Ectodermal cell (in vitro differentiated cells): Measurements from ENCODE around the gene SNRPD3.
"Not testable (repeated sequence)": the region's sequence is repeated elsewhere in the genome, so short reads cannot be mapped to it uniquely, and the experiment has no call there.

ENCODE experiments used
- H3K27ac ChIP-seq: 2 replicates; pipeline ENCODE4 v1.7.0; 2013; ENCODE audit warnings: mild to moderate bottlenecking, low read depth, low read length; ENCODE audit not compliant: insufficient read depth, poor library complexity, severe bottlenecking
- H3K27me3 ChIP-seq: 2 replicates; pipeline ENCODE4 v1.7.0; 2013; ENCODE audit warnings: mild to moderate bottlenecking, low read length; ENCODE audit not compliant: insufficient read depth, control insufficient read depth, poor library complexity, severe bottlenecking
- H3K36me3 ChIP-seq: one replicate; pipeline ENCODE4 v1.7.0; 2013; ENCODE audit warnings: low read length; ENCODE audit not compliant: control insufficient read depth, insufficient read depth
- H3K4me1 ChIP-seq: one replicate; pipeline ENCODE4 v1.7.0; 2013; ENCODE audit warnings: low read length; ENCODE audit not compliant: control insufficient read depth, insufficient read depth
- H3K4me3 ChIP-seq: 2 replicates; pipeline ENCODE4 v1.7.0; 2013; ENCODE audit warnings: low read depth, low read length, control low read depth; ENCODE audit not compliant: insufficient read depth
- H3K9me3 ChIP-seq: 2 replicates; pipeline ENCODE4 v1.7.0; 2013; ENCODE audit warnings: mild to moderate bottlenecking, low read length, moderate library complexity; ENCODE audit not compliant: control insufficient read depth
- WGBS, 2 experiments: methylation state at CpG; one replicate each; pipeline ENCODE4 v1.1.7; 2013; ENCODE audit warnings: missing lambda C conversion rate in 2 of 2; 5-methylcytosine and 5-hydroxymethylcytosine counted together

The SNRPD3 gene

DNA sequence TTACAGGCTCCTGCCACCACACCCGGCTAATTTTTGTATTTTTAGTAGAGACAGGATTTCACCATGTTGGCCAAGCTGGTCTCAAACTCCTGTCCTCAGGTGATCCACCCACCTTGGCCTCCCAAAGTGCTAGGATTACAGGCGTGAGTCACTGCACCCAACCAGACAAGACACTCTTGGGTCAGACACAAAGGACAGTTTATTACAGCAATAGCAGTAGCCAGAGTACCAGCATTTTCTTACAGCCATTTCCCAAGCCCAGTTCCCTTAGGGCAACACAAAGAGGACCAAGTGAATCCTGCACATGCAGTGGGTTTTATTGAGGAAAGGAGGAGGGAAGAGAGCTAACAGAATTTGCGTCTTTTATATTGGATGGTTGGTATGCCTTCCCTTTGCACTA lies 24.8 kb upstream of the SNRPD3 start:
- not testable (repeated sequence) for H3K27me3 ChIP-seq, H3K36me3 ChIP-seq, H3K9me3 ChIP-seq, H3K4me3 ChIP-seq, H3K4me1 ChIP-seq, H3K27ac ChIP-seq
- 88 to 91% methylated on average over 3 of the region's 3 CpGs for WGBS, 2 experiments

DNA sequence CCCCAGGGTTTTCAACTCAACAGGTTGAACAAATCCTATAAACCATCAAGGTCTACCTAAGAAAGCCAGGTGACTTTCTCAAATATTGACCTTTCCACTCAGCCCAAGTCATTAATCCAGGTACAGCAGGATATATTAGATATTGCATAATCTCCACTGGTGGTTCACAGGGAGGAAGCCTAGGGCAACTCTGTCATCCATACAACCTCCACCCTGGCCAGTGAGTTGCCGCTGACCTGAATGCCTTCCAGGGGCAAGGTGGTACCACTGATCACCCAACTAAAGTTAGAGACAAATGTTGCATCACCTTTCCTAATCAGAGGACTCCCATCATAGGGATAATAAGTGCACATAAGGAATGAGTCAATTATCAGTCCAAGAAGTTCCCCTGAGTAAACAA lies 23.7 kb upstream of the SNRPD3 start:
- Histone ChIP-seq H3K27ac (no peak overlapping the region), H3K4me1 (no peaks in the 10 kb centered on the region), H3K9me3 (no peaks in the 10 kb centered on the region), H3K27me3 (no peaks in the 10 kb centered on the region), H3K36me3 (no peaks in the 10 kb centered on the region), H3K4me3 (no peak overlapping the region)
- WGBS, 2 experiments: 94 to 100% methylated on average over 1 of the region's 1 CpG

DNA sequence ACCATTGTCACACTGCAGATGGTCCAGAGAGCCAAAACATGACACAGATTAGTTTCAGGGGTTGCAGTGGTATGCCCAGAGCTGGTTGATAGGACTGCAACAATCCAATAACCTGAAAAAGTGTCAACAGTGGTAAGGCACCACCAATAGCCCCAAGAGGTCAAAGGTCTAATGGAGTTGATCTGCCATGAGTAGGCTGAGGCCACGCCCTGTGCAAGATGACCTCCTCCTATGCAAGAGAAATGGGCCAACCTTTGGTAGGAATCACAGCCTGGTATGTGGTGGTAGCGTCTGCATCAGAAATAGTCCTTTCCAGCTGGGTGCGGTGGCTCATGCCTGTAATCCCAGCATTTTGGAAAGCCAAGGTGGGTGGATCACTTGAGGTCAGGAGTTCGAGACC lies 20.5 kb upstream of the SNRPD3 start:
- no peak overlapping the region for H3K4me3 ChIP-seq
- WGBS, 2 experiments: 94 to 98% methylated on average over 4 of the region's 4 CpGs

GRCh38 chr22:24536089-24536488 lies 19.7 kb upstream of the SNRPD3 start:
- no peak overlapping the region for H3K27ac ChIP-seq
- 91 to 93% methylated on average over 3 of the region's 3 CpGs for WGBS, 2 experiments

More for the DNA sequence above, 20.5 kb upstream of the SNRPD3 start:
- Histone ChIP-seq H3K9me3 (no peaks in the 10 kb centered on the region), H3K27ac (no peak overlapping the region), H3K4me1 (no peaks in the 10 kb centered on the region), H3K27me3 (no peaks in the 10 kb centered on the region), H3K36me3 (no peaks in the 10 kb centered on the region)

GRCh38 chr22:24540470-24540869 lies 15.3 kb upstream of the SNRPD3 start:
- Histone ChIP-seq H3K4me1 (no peaks in the 10 kb centered on the region), H3K27me3 (no peaks in the 10 kb centered on the region), H3K9me3 (no peaks in the 10 kb centered on the region), H3K36me3 (peaks cover 21% of the 10 kb centered on the region), H3K27ac (no peak overlapping the region), H3K4me3 (no peak overlapping the region)
- 93 to 99% methylated on average over 2 of the region's 2 CpGs for WGBS, 2 experiments

More at GRCh38 chr22:24536089-24536488, 19.7 kb upstream of the SNRPD3 start:
- no peaks in the 10 kb centered on the region for H3K36me3 ChIP-seq
- H3K4me1 ChIP-seq: no peaks in the 10 kb centered on the region
- H3K4me3 ChIP-seq: no peak overlapping the region
- no peaks in the 10 kb centered on the region for H3K9me3 ChIP-seq
- H3K27me3 ChIP-seq: no peaks in the 10 kb centered on the region

DNA sequence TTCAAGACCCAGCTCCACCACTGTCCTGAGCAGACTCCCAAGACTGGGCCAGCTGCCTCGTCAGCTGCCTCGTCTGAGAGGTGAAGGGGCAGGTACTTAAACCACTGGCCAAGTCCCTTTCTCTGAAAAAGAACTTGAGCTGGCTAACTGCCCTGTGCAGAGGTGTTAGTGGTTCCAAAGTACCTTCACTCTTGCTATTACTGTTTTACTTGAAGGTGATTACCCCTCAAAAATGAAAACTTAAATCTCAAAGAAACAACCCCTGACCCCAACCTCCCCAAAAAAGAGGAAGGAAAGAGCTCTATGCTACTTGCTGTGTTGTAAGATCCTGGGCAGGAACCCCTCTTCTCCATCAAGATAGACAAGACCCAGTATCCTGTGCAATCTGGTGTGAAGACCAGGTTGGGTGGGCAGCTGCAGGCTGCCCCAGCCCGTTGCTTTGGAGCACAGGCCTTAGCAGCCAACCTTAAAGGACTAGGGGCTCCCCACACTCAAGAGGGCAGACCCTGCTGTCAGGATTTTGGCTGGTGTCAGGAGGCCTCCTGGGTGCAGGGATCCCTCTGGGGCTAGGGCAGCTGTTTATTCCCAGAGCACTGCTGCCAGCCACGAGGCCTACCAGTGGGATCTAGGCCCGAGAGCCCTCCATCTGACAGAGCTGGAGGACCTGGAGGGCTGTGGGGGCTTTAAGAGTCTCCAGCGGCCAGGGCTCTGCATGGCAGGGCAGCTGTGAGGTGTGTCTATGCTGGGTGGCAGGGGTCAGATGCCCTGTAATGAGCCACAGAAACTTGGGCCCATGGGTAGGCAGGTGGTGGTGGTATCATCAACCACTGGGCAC lies 13.9 kb upstream of the SNRPD3 start:
- no peaks in the 10 kb centered on the region for H3K4me1 ChIP-seq
- peaks cover 21% of the 10 kb centered on the region for H3K36me3 ChIP-seq
- H3K4me3 ChIP-seq: no peak overlapping the region
- no peaks in the 10 kb centered on the region for H3K9me3 ChIP-seq
- H3K27ac ChIP-seq: no peak overlapping the region
- WGBS, 2 experiments: 94 to 95% methylated on average over 6 of the region's 6 CpGs
- no peaks in the 10 kb centered on the region for H3K27me3 ChIP-seq

DNA sequence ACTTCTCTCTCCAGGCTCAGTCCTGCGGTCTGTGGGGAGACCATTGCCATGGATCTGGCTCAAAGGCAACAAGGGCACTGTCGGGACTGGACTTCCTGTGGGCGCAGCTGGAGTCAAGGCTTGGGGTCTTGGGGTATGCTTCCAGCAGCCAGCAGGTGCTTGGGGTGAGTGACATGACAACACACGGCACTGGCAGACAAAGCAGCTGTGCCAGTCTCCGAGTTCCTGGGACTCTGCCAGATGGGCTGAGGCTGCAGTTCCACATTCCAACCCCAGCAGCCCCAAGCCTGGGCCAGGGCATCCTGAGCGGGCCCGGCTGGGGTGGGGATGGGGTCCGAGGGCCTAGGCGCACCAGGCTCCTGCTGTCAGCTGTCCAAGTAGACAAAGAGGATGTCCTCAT lies 13.2 kb upstream of the SNRPD3 start:
- Histone ChIP-seq H3K27ac (no peak overlapping the region), H3K27me3 (no peaks in the 10 kb centered on the region), H3K4me1 (no peaks in the 10 kb centered on the region), H3K4me3 (no peak overlapping the region), H3K9me3 (no peaks in the 10 kb centered on the region), H3K36me3 (peaks cover 24% of the 10 kb centered on the region)
- 95 to 96% methylated on average over 9 of the region's 9 CpGs for WGBS, 2 experiments

- H3K27me3 ChIP-seq: no peaks in the 10 kb centered on the region
- peaks cover 27% of the 10 kb centered on the region for H3K36me3 ChIP-seq
- H3K27ac ChIP-seq: no peak overlapping the region
- WGBS, 2 experiments: 91 to 93% methylated on average over 7 of the region's 7 CpGs
- no peak overlapping the region for H3K4me3 ChIP-seq
- no peaks in the 10 kb centered on the region for H3K9me3 ChIP-seq
- H3K4me1 ChIP-seq: no peaks in the 10 kb centered on the region
These were observed 12.6 kb upstream of the SNRPD3 start for GRCh38 chr22:24543185-24543601.

DNA sequence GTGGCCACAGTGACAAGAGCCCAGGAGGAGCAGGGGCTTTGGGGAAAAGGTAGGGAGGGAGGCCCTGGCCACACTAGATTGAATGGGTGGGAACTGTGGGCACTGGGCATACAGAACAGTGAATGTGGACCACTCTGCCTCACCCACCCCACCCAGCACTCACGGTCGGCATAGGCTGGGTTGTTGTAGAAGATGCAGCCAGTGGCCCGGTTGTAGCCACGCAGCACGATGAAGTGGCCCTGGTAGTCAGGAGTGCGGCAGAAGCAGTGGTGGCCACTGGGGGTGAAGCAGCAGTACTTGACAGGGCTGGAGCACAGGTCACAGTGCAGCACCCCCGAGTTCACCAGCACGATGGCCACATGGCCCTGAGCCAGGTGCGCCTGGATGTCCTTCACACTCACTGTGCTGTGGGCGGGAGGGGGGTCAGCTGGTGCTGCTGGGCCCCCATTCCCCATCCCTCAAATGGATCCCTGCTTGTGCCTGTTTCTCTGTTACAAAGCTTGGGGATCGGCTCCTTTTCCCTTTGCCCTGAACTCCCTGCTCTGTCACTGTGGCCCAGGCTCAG lies 12.0 kb upstream of the SNRPD3 start:
- H3K27ac ChIP-seq: no peak overlapping the region
- peaks cover 27% of the 10 kb centered on the region for H3K36me3 ChIP-seq
- no peaks in the 10 kb centered on the region for H3K9me3 ChIP-seq
- H3K27me3 ChIP-seq: no peaks in the 10 kb centered on the region
- no peaks in the 10 kb centered on the region for H3K4me1 ChIP-seq
- no peak overlapping the region for H3K4me3 ChIP-seq
- WGBS, 2 experiments: 97% methylated on average over 11 of the region's 11 CpGs

GRCh38 chr22:24548812-24549211 lies 7.0 kb upstream of the SNRPD3 start:
- no peak overlapping the region for H3K27ac ChIP-seq
- peaks cover 7% of the 10 kb centered on the region for H3K36me3 ChIP-seq
- H3K27me3 ChIP-seq: no peaks in the 10 kb centered on the region
- peaks cover 7% of the 10 kb centered on the region for H3K4me1 ChIP-seq
- WGBS, 2 experiments: 94 to 97% methylated on average over 4 of the region's 4 CpGs
- H3K9me3 ChIP-seq: no peaks in the 10 kb centered on the region
- no peak overlapping the region for H3K4me3 ChIP-seq
